GM21619 (cell line): ENCODE measurements around the gene RNFT1.
"Not testable (repeated sequence)": the region's sequence is repeated elsewhere in the genome, so short reads cannot be mapped to it uniquely, and the experiment has no call there.

Experiments used
- ATAC-seq: cut with Tn5 transposase; IDR thresholded peaks from one replicate; pipeline ENCODE4 v1.9.1; 2021; ENCODE audit not compliant: unreplicated experiment

Gene RNFT1

DNA sequence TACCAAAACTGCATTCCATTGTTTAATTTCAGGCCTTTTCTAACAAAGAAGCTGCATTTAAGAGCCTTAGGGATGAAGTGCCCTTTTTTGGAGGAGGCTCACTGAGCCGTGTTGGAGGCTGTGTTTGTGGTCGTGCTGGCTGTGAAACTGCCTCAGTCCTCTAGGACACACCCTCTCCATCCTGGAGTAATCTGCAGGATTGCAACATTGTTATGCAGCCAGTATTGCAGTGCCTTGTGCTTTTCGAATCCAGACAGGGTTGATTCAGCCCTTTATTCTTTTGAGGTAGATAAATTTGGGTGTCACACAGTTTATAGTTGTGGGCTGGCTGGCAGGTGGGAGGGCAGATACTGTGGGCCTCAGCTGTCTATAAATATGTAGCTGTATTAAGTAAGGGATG is 33.8 kb downstream of the RNFT1 start:
- not testable (repeated sequence) for ATAC-seq

GRCh38 chr17:59930121-59930520 is 34.4 kb downstream of the RNFT1 start:
- ATAC-seq: not testable (repeated sequence)

GRCh38 chr17:59920637-59921036 is 43.9 kb downstream of the RNFT1 start:
- not testable (repeated sequence) for ATAC-seq

DNA sequence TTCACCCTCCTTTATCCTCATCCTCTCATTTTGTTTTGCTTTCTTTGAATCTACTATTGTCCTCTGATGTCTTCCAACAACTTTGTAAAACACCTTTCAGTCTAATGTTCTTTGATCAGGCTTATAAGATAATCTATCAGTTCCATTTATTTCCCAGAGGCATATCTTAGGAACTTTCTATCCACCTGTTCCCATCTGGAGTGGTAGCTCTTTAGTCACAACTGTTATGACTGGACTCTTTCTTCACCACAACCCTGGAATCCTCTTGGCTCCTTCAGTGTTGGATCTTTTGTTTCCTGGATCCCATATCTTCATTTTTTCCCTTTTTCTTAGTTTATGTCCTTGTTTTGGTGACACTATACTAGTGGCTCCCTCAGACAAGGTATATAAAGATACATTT is 48.1 kb downstream of the RNFT1 start:
- ATAC-seq: no peak

DNA sequence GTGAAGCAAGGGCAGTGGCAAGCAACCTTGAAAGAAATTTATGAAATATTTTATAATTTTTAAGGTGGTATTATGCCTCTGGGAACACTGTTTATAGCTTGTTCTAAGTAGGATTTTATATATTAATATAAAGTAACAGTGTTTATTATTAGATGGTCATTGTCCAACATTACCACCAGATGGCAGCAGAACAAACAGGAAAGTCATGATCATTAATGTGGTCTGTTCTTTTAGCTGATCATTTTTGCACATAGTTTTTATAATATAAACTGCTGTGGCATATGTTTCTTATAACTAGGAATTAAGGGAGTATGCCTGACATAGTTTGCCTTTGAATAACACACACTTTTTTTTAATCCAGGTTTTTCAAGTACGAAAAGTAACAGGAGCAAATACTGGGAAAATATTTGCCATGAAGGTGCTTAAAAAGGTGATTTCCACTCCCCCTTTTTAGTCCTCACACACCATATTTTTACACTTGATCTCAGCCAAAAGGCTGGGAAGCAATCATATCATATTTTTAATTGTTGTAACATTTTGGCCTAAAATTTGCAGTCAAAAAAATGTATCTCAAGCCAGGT is 50.2 kb downstream of the RNFT1 start:
- ATAC-seq: no peak

DNA sequence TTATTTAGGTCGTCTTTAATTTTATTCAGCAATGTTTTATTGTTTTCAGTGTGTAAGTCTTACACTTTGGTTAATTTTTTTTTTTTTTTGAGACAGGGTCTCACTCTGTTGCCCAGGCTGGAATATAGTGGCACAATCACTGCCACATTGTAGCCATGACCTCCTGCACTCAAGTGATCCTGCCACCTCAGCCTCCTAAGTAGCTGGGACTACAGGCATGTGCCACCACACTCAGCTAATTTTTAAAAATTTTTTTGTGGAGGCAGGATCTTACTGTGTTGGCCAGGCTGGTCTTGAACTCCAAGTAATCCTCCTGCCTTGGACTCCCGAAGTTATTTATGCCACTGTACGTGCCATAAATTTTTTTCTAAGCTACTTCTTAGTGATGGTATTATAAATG is 57.1 kb downstream of the RNFT1 start:
- ATAC-seq: no peak

- no peak for ATAC-seq
Observed at GRCh38 chr17:59903455-59903854, 61.1 kb downstream of the RNFT1 start.
